Right kidney (tissue), 1 donor: ENCODE results near the gene PAGR1.

ENCODE experiments used
- DNase-seq: peaks from one replicate; pipeline ENCODE4 v3.0.0-alpha.2; 2016

PAGR1 gene

GRCh38 chr16:29835926-29836325 lies 20.0 kb downstream of the PAGR1 start:
- no peak for DNase-seq

GRCh38 chr16:29836623-29837022 lies 20.7 kb downstream of the PAGR1 start:
- no peak for DNase-seq

GRCh38 chr16:29837841-29838240 lies 21.9 kb downstream of the PAGR1 start:
- no peak for DNase-seq

GRCh38 chr16:29839822-29840221 lies 23.9 kb downstream of the PAGR1 start:
- no peak for DNase-seq

GRCh38 chr16:29840240-29840639 lies 24.3 kb downstream of the PAGR1 start:
- DNase-seq: no peak

GRCh38 chr16:29841631-29842030 lies 25.7 kb downstream of the PAGR1 start:
- no peak for DNase-seq

- DNase-seq: no peak
These were observed 26.9 kb downstream of the PAGR1 start for GRCh38 chr16:29842732-29843346.

GRCh38 chr16:29843931-29844330 lies 28.0 kb downstream of the PAGR1 start:
- no peak for DNase-seq

GRCh38 chr16:29844575-29845331 lies 28.8 kb downstream of the PAGR1 start:
- DNase-seq: no peak

GRCh38 chr16:29845656-29846055 lies 29.7 kb downstream of the PAGR1 start:
- no peak for DNase-seq

- DNase-seq: no peak
These were observed 32.7 kb downstream of the PAGR1 start for GRCh38 chr16:29848420-29849297.

- no peak for DNase-seq
These were observed 33.6 kb downstream of the PAGR1 start for GRCh38 chr16:29849505-29849904.

GRCh38 chr16:29850998-29851397 lies 35.0 kb downstream of the PAGR1 start:
- DNase-seq: no peak

- no peak for DNase-seq
These were observed 36.7 kb downstream of the PAGR1 start for GRCh38 chr16:29852654-29853053.

GRCh38 chr16:29854520-29855100 lies 38.7 kb downstream of the PAGR1 start:
- DNase-seq: no peak

- DNase-seq: no peak
These were observed 41.3 kb downstream of the PAGR1 start for GRCh38 chr16:29857133-29857760.

- DNase-seq: no peak
These were observed 42.3 kb downstream of the PAGR1 start for GRCh38 chr16:29858149-29858849.

GRCh38 chr16:29858974-29859373 lies 43.0 kb downstream of the PAGR1 start:
- no peak for DNase-seq

- DNase-seq: no peak
These were observed 44.3 kb downstream of the PAGR1 start for GRCh38 chr16:29860218-29860617.

GRCh38 chr16:29862383-29862883 lies 46.5 kb downstream of the PAGR1 start:
- no peak for DNase-seq

GRCh38 chr16:29862884-29863668 lies 47.1 kb downstream of the PAGR1 start, which contains the start of gene CDIPT:
TSS of gene CDIPT (minus strand) at chr16:29863226. CDS start at chr16:29862857, 369 bp downstream.
- peak; percentile 99 for DNase-seq
